Heart left ventricle (tissue), 16 donors: ENCODE measurements around the gene PTH2. TPM values are rescaled to one million over a fixed set of nuclear protein-coding genes. Genes with fewer than 3 reads are reported as not detected.

ENCODE experiments used
- ATAC-seq, 4 donors: fragments of 200-7000 bp; cut with Tn5 transposase; one replicate each; pipeline ENCODE4 v1.9.1; 2020 to 2022; ENCODE audit warnings: moderate library complexity in 4 of 4, mild to moderate bottlenecking in 3 of 4, moderate number of reproducible peaks in 1 of 4
- DNase-seq, 5 donors: peaks; one replicate each; pipeline ENCODE4 v3.0.0-alpha.2; 2020
- H3K27ac ChIP-seq, 12 donors: fragments of 200-600 bp; sonication (generic) in 4 of 12; one replicate each; pipeline versions ENCODE4 v1.5.0 to v1.8.0; 2016 to 2022; ENCODE audit warnings: mild to moderate bottlenecking in 2 of 12
- H3K27me3 ChIP-seq, 9 donors: fragments of 200-600 bp; sonication (generic) in 2 of 9; one replicate each; pipeline versions ENCODE4 v1.5.1 to v1.8.0; 2016 to 2022; ENCODE audit warnings: mild to moderate bottlenecking in 3 of 9
- H3K36me3 ChIP-seq, 9 donors: fragments of 200-600 bp; sonication (generic) in 2 of 9; one replicate each; pipeline versions ENCODE4 v1.5.0 to v1.8.0; 2018 to 2022; ENCODE audit warnings: mild to moderate bottlenecking in 2 of 9
- H3K4me1 ChIP-seq, 12 donors: fragments of 200-600 bp; sonication (generic) in 4 of 12; one replicate each; pipeline versions ENCODE4 v1.5.0 to v1.8.0; 2016 to 2022; ENCODE audit warnings: mild to moderate bottlenecking in 3 of 12
- H3K4me3 ChIP-seq, 12 donors: fragments of 200-600 bp; sonication (generic) in 4 of 12; one replicate each; pipeline versions ENCODE4 v1.5.0 to v1.8.0; 2017 to 2022; ENCODE audit warnings: mild to moderate bottlenecking in 9 of 12, moderate library complexity in 4 of 12
- H3K9me3 ChIP-seq, 12 donors: fragments of 200-600 bp; sonication (generic) in 4 of 12; one replicate each; pipeline versions ENCODE4 v1.5.0 to v1.8.0; 2016 to 2022; ENCODE audit warnings: mild to moderate bottlenecking in 1 of 12
- CTCF ChIP-seq, 12 donors: fragments of 200-600 bp; sonication (generic) in 4 of 12; IDR thresholded peaks; one replicate each; pipeline versions ENCODE4 v1.5.0 to v1.8.0; 2018 to 2022; ENCODE audit warnings: antibody characterized with exemption in 12 of 12, mild to moderate bottlenecking in 5 of 12
- POLR2A ChIP-seq, 2 donors: fragments of 450-650 bp; IDR thresholded peaks; one replicate each; pipeline ENCODE4 v1.6.1; 2017; ENCODE audit warnings: antibody characterized with exemption in 2 of 2, mild to moderate bottlenecking in 2 of 2, moderate library complexity in 2 of 2
- WGBS, 4 donors: extraction: QIAGEN DNeasy Blood & Tissue Kit in 2 of 4; methylation state at CpG; one replicate each; pipeline versions ENCODE4 v1.1.5 to v1.1.7; 2013 to 2018; 5-methylcytosine and 5-hydroxymethylcytosine counted together
- intact Hi-C, 10 donors: fragments of 100-400 bp; cut with DNase I; formaldehyde crosslinking; loops; one replicate each; pipeline versions ENCODE4 v1.11.1 to v1.14.2; 2022
- polyA plus RNA-seq, 2 donors: library from polyadenylated mRNA; stranded (reverse); fragments of 200-250 nt; gene quantifications; one replicate each; pipeline ENCODE4 v1.2.3, GENCODE V29; 2013
- total RNA-seq, 9 donors: library from RNA; depleted of rRNA in 2 of 9; stranded (reverse); fragments of >200 nt in 2 of 9; fragmentation: NEBNext Ultra II Directional in 3 of 9; extraction: Animal tissue kit (Norgen Biotek cat#: 25700) in 3 of 9; gene quantifications; one replicate each; pipeline versions ENCODE4 v1.1.0 to v1.2.4, GENCODE V29; 2016 to 2023
- donor health status: ischemic (EF 13 %, LVEDD 7.1; RV severe dilation, severe dysfunction).
- donor health status: healthy with polysubstance abuse.
- donor health status: DM: no; HTN: yes; CAD: no.
- donor health status: DM: no; HTN: no; CAD: no.
- donor health status: ischemic (EF 25% LVEDD 6.9; RV normal size, moderate dysfunction).
- donor health status: ischemic (EF 25% LVEDD 5.7; RV mildly dilated, moderate dysfunction).
- donor health status: healthy.
- donor health status: DM: yes; HTN: yes; CAD: no.
- donor health status: ischemic (EF 35%, LVEDD 5.7; RV mildly dilated, moderate dysfunction).
- donor health status: nonischemic (EF 11% LVEDD 7.7; RV severe dilation, severe dysfunction).
- donor health status: DM: yes; HTN: yes; CAD: no.
- donor health status: PGD.
- donor health status: ischemic (EF 29% LVEDD 5.4; RV normal size, mild dysfunction).
- donor health status: nonischemic (EF 23%, LVEDD 6.1; RV moderate dilation, normal function).

PTH2 gene
- total and polyA plus RNA-seq, 11 donors: not detected

DNA sequence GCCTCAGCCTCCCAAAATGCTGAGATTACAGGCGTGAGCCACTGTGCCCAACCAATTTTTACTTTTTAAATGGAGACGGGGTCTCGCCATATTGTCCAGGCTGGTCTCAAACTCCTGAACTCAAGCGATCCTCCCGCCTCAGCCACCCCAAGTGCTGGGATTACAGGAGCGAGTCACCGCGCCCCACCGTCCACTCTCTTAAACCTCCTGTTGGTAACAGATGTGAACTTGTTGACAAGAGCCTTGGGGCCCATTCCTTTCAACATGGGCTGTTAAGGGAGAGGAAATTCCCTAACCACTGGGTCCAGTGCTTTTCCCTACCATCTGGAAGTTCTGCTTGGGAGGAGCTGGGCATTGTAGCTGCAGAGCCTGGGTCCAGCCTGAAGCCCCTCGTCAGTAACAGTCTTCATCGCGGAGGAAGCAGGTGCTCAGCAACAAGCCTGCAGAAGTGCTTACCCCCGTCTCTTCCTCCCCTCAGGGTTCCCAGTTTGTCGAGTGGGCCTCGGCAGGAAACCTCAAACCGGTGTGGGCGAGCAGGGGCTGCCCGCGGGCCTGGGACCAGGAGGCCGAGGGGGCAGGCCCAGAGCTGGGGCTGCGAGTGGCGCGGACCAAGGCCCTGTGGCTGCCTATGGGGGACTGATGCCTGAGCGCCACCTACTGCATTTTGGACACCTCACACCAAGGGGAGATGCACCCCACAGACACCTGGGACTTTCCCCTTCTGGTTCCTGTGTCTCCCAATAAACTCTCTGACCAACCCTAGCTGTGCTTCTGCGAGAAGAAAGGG lies 46.8 kb upstream of the PTH2 start:
- intact Hi-C loops: loop anchor here in 1 of 10 donors (2.0 kb wide), 1 partner anchor 17 kb away; the partner anchor contains the start of gene ALDH16A1
- 83 to 95% (median 91%) methylated on average over 14 to 25 of the region's 25 CpGs for WGBS, 4 donors
- no peak for ATAC-seq
- peak in 2 of 12 donors; percentile 4 to 17 for TF ChIP-seq CTCF (IDR thresholded peaks at IDR 0.05)
- no peak for TF ChIP-seq POLR2A (IDR thresholded peaks at IDR 0.05)
- H3K27me3 ChIP-seq: peaks cover 0 to 6% (median 0%) of the 10 kb centered on the region in 9 donors
- no peaks in the 10 kb centered on the region for H3K9me3 ChIP-seq
- peaks cover 0 to 46% (median 19%) of the 10 kb centered on the region in 12 donors for H3K4me1 ChIP-seq
- peak overlapping the region in 1 of 12 donors; percentile 5 for H3K4me3 ChIP-seq
- H3K27ac ChIP-seq: peak overlapping the region in 11 of 12 donors; percentile 59 to 85 (median 74)
- peaks cover 0 to 21% (median 6%) of the 10 kb centered on the region in 9 donors for H3K36me3 ChIP-seq
- DNase-seq: peak in 1 of 5 donors; percentile 77

DNA sequence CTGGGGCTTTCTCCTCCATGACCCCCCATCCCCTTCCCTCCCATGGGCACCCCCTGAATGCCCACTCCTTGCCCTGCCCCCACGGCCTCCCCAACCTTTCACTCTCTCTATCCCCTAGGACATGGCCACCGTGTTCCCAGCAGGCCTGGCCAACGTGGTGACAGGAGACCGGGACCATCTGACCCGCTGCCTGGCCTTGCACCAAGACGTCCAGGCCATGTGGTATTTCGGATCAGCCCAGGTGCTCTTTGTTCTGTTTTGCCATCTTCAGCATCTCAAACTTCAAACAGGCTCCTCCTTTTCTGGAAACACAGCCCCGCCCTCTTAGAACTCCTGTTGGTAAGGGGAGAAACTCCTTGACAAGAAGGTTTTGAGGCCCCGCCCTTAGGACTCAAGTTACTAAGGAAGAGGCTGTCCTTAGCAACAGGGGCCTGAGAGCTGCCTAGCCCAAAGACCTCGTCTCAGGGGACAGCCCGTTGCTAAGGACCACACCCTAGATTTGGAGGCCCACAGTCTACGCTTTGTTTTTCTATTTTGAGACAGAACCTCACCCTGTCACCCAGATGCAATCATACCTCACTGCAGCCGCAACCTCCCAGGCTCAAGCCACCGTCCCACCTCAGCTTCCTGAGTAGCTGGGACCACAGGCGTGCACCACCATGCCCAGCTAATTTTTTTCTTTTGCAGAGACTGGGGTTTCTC lies 45.7 kb upstream of the PTH2 start:
- intact Hi-C loops: loop anchor here in 1 of 10 donors (2.0 kb wide), 1 partner anchor 16 kb away; the partner anchor contains the start of gene ALDH16A1
- Histone ChIP-seq H3K4me1 (peaks cover 0 to 45% (median 19%) of the 10 kb centered on the region in 12 donors), H3K27me3 (peaks cover 0 to 1% (median 0%) of the 10 kb centered on the region in 9 donors), H3K27ac (peak overlapping the region; percentile 47 to 85 (median 76)), H3K9me3 (no peaks in the 10 kb centered on the region), H3K4me3 (no peak overlapping the region), H3K36me3 (peaks cover 0 to 32% (median 9%) of the 10 kb centered on the region in 9 donors)
- no peak for TF ChIP-seq CTCF (IDR thresholded peaks at IDR 0.05)
- peak in 1 of 2 donors; percentile 47 for TF ChIP-seq POLR2A (IDR thresholded peaks at IDR 0.05)
- 37 to 57% (median 51%) methylated on average over 15 of the region's 15 CpGs for WGBS, 4 donors
- ATAC-seq: peak; percentile 76 to 94 (median 89)
- DNase-seq: peak; percentile 74 to 92 (median 86)

GRCh38 chr19:49468199-49468598 lies 45.0 kb upstream of the PTH2 start:
- 91 to 94% (median 93%) methylated on average over 13 to 19 of the region's 19 CpGs for WGBS, 4 donors
- Histone ChIP-seq H3K4me3 (no peak overlapping the region), H3K9me3 (no peaks in the 10 kb centered on the region), H3K36me3 (peaks cover 0 to 34% (median 11%) of the 10 kb centered on the region in 9 donors), H3K4me1 (peaks cover 0 to 38% (median 16%) of the 10 kb centered on the region in 12 donors), H3K27me3 (no peaks in the 10 kb centered on the region), H3K27ac (peak overlapping the region; percentile 47 to 81 (median 73))
- DNase-seq (no peak), ATAC-seq (peak in 1 of 4 donors; percentile 2)
- TF ChIP-seq POLR2A (IDR thresholded peaks at IDR 0.05): no peak
- no peak for TF ChIP-seq CTCF (IDR thresholded peaks at IDR 0.05)
- intact Hi-C loops: loop anchor here in 1 of 10 donors (2.0 kb wide), 1 partner anchor 15 kb away; the partner anchor contains the start of gene ALDH16A1

- WGBS, 4 donors: 87 to 99% (median 95%) methylated on average over 3 of the region's 3 CpGs
- H3K36me3 ChIP-seq: peaks cover 0 to 48% (median 15%) of the 10 kb centered on the region in 9 donors
Measured at GRCh38 chr19:49465371-49465770, 42.1 kb upstream of the PTH2 start.

More at GRCh38 chr19:49465371-49465770, 42.1 kb upstream of the PTH2 start:
- Histone ChIP-seq H3K27me3 (no peaks in the 10 kb centered on the region), H3K9me3 (no peaks in the 10 kb centered on the region), H3K4me1 (peaks cover 0 to 23% (median 15%) of the 10 kb centered on the region in 12 donors), H3K4me3 (no peak overlapping the region), H3K27ac (no peak overlapping the region)
- TF ChIP-seq CTCF (IDR thresholded peaks at IDR 0.05) (no peak), POLR2A (IDR thresholded peaks at IDR 0.05) (no peak)
- ATAC-seq (no peak), DNase-seq (no peak)
- intact Hi-C loops: no loop called here
